Measurements from ENCODE around the gene ARHGAP44. TPM values are rescaled to one million over a fixed set of nuclear protein-coding genes. Genes with fewer than 3 reads are reported as not detected.
A peak's percentile ranks its signal among the peaks of the same experiment; 100 is the strongest.

ARHGAP44 gene, protein sequence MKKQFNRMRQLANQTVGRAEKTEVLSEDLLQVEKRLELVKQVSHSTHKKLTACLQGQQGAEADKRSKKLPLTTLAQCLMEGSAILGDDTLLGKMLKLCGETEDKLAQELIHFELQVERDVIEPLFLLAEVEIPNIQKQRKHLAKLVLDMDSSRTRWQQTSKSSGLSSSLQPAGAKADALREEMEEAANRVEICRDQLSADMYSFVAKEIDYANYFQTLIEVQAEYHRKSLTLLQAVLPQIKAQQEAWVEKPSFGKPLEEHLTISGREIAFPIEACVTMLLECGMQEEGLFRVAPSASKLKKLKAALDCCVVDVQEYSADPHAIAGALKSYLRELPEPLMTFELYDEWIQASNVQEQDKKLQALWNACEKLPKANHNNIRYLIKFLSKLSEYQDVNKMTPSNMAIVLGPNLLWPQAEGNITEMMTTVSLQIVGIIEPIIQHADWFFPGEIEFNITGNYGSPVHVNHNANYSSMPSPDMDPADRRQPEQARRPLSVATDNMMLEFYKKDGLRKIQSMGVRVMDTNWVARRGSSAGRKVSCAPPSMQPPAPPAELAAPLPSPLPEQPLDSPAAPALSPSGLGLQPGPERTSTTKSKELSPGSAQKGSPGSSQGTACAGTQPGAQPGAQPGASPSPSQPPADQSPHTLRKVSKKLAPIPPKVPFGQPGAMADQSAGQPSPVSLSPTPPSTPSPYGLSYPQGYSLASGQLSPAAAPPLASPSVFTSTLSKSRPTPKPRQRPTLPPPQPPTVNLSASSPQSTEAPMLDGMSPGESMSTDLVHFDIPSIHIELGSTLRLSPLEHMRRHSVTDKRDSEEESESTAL
- 4.9 and 7.2 TPM in 2 replicates for total RNA-seq
- long read RNA-seq, partial matches to known transcripts: 0 of 2 reads
- long read RNA-seq, other reads (novel, unspliced or antisense): 2 of 2 reads

DNA sequence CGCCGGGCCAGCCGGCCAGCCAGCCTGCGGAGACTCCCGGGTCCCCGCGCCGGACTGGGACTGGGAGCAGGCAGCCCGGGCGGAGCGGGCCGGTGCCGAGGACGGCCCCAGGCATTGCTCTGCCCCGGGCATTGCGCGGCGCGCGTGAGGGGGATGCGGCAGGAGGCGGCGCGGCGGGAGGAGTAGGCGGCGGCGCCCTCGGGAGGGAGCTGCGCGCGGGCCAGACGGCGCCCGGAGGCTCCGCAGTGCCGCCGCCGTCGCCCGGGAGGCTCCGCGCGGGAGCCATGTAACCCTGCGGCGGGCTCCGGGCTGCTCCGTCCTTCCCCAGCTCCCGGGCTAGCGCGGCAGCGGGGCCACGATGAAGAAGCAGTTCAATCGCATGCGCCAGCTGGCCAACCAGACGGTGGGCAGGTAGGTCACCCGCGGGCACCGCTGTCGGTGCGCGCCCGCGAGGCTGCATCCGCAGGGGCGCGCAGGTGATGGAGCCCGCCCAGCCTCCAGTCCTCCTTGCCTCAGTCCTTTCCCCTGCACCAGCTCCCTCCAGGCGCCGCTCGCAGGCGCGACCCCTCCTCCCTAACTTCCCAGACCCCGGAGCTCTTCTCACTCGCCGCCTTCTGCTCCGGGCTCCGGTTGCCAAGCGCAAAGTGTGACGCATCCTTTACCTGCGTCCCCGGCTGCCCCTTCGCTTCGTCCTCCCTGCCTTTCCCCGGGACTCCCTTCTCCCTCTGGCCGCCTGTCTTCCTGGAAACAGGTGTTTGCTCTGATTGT lies at the start of gene ARHGAP44:
TSS of gene ARHGAP44 (plus strand) at position 18 of the 768 bp plus-strand sequence. CDS start at position 359, 341 bp downstream.
- Mint-ChIP-seq H3K36me3 (ENCODE audit: unreplicated experiment) (no peaks in the 10 kb centered on the region), H3K4me1 (ENCODE audit: unreplicated experiment) (peaks cover 10% of the 10 kb centered on the region), H3K4me3 (ENCODE audit: unreplicated experiment) (peak within 1 kb of the TSS; percentile 87), H3K9me3 (ENCODE audit: unreplicated experiment) (no peaks in the 10 kb centered on the region), H3K27me3 (ENCODE audit: unreplicated experiment) (peaks cover 16% of the 10 kb centered on the region), H3K27ac (ENCODE audit: unreplicated experiment) (no peak within 1 kb of the TSS)
- TF ChIP-seq CTCF (IDR thresholded peaks at IDR 0.05): no peak
- peak; percentile 90 for DNase-seq (ENCODE audit: extremely low spot score, unreplicated experiment)

DNA sequence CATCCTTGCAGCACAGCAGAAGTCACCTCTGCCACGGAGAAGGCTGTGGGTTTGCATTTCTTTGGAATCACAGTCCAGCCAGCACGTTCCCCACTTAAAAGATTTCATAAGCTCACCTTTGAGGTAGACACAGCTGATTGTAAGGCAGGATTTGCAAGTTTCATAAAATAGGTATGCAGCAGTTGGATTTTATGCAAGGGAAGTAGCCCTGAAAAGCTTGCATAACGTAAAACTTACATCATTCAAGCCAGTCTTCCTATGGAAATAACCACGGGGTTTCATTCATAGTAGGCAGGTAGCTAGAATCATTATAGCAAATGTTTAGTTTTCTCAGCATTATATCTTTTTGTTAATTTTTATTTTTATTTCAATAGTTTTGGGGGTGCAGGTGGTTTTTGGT lies 49.8 kb upstream of the ARHGAP44 start:
- peaks cover 13% of the 10 kb centered on the region for H3K4me1 Mint-ChIP-seq (ENCODE audit: unreplicated experiment)

GRCh38 chr17:12743046-12743445 lies 46.3 kb upstream of the ARHGAP44 start:
- no peaks in the 10 kb centered on the region for H3K27me3 Mint-ChIP-seq (ENCODE audit: unreplicated experiment)
- H3K4me3 Mint-ChIP-seq (ENCODE audit: unreplicated experiment): no peak overlapping the region
- H3K36me3 Mint-ChIP-seq (ENCODE audit: unreplicated experiment): peaks cover 29% of the 10 kb centered on the region
- no peak for TF ChIP-seq CTCF (IDR thresholded peaks at IDR 0.05)
- H3K4me1 Mint-ChIP-seq (ENCODE audit: unreplicated experiment): peaks cover 10% of the 10 kb centered on the region
- no peak overlapping the region for H3K27ac Mint-ChIP-seq (ENCODE audit: unreplicated experiment)
- H3K9me3 Mint-ChIP-seq (ENCODE audit: unreplicated experiment): no peaks in the 10 kb centered on the region
- no peak for DNase-seq (ENCODE audit: extremely low spot score, unreplicated experiment)

More for the DNA sequence above, 49.8 kb upstream of the ARHGAP44 start:
- Mint-ChIP-seq H3K4me3 (ENCODE audit: unreplicated experiment) (no peak overlapping the region), H3K27me3 (ENCODE audit: unreplicated experiment) (no peaks in the 10 kb centered on the region), H3K36me3 (ENCODE audit: unreplicated experiment) (peaks cover 31% of the 10 kb centered on the region), H3K27ac (ENCODE audit: unreplicated experiment) (no peak overlapping the region), H3K9me3 (ENCODE audit: unreplicated experiment) (no peaks in the 10 kb centered on the region)
- no peak for DNase-seq (ENCODE audit: extremely low spot score, unreplicated experiment)
- no peak for TF ChIP-seq CTCF (IDR thresholded peaks at IDR 0.05)

- Mint-ChIP-seq H3K9me3 (ENCODE audit: unreplicated experiment) (no peaks in the 10 kb centered on the region), H3K27ac (ENCODE audit: unreplicated experiment) (no peak overlapping the region), H3K4me1 (ENCODE audit: unreplicated experiment) (peaks cover 10% of the 10 kb centered on the region), H3K36me3 (ENCODE audit: unreplicated experiment) (peaks cover 20% of the 10 kb centered on the region), H3K4me3 (ENCODE audit: unreplicated experiment) (no peak overlapping the region), H3K27me3 (ENCODE audit: unreplicated experiment) (no peaks in the 10 kb centered on the region)
- no peak for DNase-seq (ENCODE audit: extremely low spot score, unreplicated experiment)
- no peak for TF ChIP-seq CTCF (IDR thresholded peaks at IDR 0.05)
These were observed 45.0 kb upstream of the ARHGAP44 start for GRCh38 chr17:12744298-12744697.
